GM21619 (cell line): ENCODE data around the gene RSPH4A.
"Not testable (repeated sequence)": the region's sequence is repeated elsewhere in the genome, so short reads cannot be mapped to it uniquely, and the experiment has no call there.

ENCODE experiments used
- ATAC-seq: cut with Tn5 transposase; IDR thresholded peaks from one replicate; pipeline ENCODE4 v1.9.1; 2021; ENCODE audit not compliant: unreplicated experiment

The RSPH4A gene

GRCh38 chr6:116615937-116616736, at the start of gene RSPH4A:
Gene RSPH4A, plus strand, starts transcription at chr6:116616479. Its CDS starts 145 bp downstream, at chr6:116616624.
- ATAC-seq = peak; percentile 98

GRCh38 chr6:116568111-116568510, 48.2 kb upstream of the RSPH4A start:
- no peak for ATAC-seq

- ATAC-seq = no peak
These were observed 47.2 kb upstream of the RSPH4A start for GRCh38 chr6:116568821-116569755.

GRCh38 chr6:116570856-116571682, 45.2 kb upstream of the RSPH4A start, which contains the start of gene RWDD1:
Gene RWDD1, plus strand, starts transcription at chr6:116571504. Its CDS starts 79 bp downstream, at chr6:116571583.
- ATAC-seq = peak; percentile 92

- ATAC-seq = no peak
These were observed 44.6 kb upstream of the RSPH4A start for GRCh38 chr6:116571683-116572000.

GRCh38 chr6:116572162-116572561, 44.1 kb upstream of the RSPH4A start:
- no peak for ATAC-seq

GRCh38 chr6:116575227-116575626, 41.1 kb upstream of the RSPH4A start:
- ATAC-seq = no peak

GRCh38 chr6:116577486-116577885, 38.8 kb upstream of the RSPH4A start:
- ATAC-seq = no peak

- ATAC-seq = no peak
These were observed 37.9 kb upstream of the RSPH4A start for GRCh38 chr6:116578335-116578734.

- ATAC-seq = no peak
These were observed 37.1 kb upstream of the RSPH4A start for GRCh38 chr6:116579143-116579542.

GRCh38 chr6:116580198-116580597, 36.1 kb upstream of the RSPH4A start:
- no peak for ATAC-seq

GRCh38 chr6:116586276-116586675, 30.0 kb upstream of the RSPH4A start:
- ATAC-seq = no peak

- no peak for ATAC-seq
These were observed 29.5 kb upstream of the RSPH4A start for GRCh38 chr6:116586738-116587137.

GRCh38 chr6:116595247-116595646, 21.0 kb upstream of the RSPH4A start:
- no peak for ATAC-seq

- ATAC-seq = no peak
These were observed 19.5 kb upstream of the RSPH4A start for GRCh38 chr6:116596815-116597214.

GRCh38 chr6:116603916-116604315, 12.4 kb upstream of the RSPH4A start:
- ATAC-seq = not testable (repeated sequence)

GRCh38 chr6:116604868-116605267, 11.4 kb upstream of the RSPH4A start:
- not testable (repeated sequence) for ATAC-seq

GRCh38 chr6:116605935-116606334, 10.3 kb upstream of the RSPH4A start:
- no peak for ATAC-seq

- no peak for ATAC-seq
These were observed 5.2 kb upstream of the RSPH4A start for GRCh38 chr6:116611056-116611455.

- peak; percentile 26 for ATAC-seq
These were observed 416 bp downstream of the RSPH4A start for GRCh38 chr6:116616737-116617053.
